NCI-H1105 treated with DMSO at 0.1 percent for 48 hours (cell line): Measurements from ENCODE around the gene CEP76.
"Not testable (repeated sequence)": the region's sequence is repeated elsewhere in the genome, so short reads cannot be mapped to it uniquely, and the experiment has no call there.

Experiments used
- DNase-seq: peaks from one replicate; lab custom pipeline; 2025; lab: John Stamatoyannopoulos, UW

Gene CEP76

GRCh38 chr18:12643756-12644155, 58.8 kb downstream of the CEP76 start:
- not testable (repeated sequence) for DNase-seq

GRCh38 chr18:12640881-12641200, 61.7 kb downstream of the CEP76 start:
- DNase-seq, result no peak

GRCh38 chr18:12639990-12640880, 62.3 kb downstream of the CEP76 start:
- no peak for DNase-seq

- no peak for DNase-seq
These were observed 63.8 kb downstream of the CEP76 start for GRCh38 chr18:12638644-12639124.

- DNase-seq, result no peak
These were observed 64.5 kb downstream of the CEP76 start for GRCh38 chr18:12637901-12638643.

GRCh38 chr18:12637393-12637792, 65.1 kb downstream of the CEP76 start:
- DNase-seq, result no peak

- no peak for DNase-seq
These were observed 70.6 kb downstream of the CEP76 start for GRCh38 chr18:12631831-12632477.

GRCh38 chr18:12630136-12630535, 72.4 kb downstream of the CEP76 start:
- DNase-seq, result no peak

GRCh38 chr18:12628706-12629702, 73.5 kb downstream of the CEP76 start:
- DNase-seq, result no peak

- DNase-seq, result not testable (repeated sequence)
These were observed 75.3 kb downstream of the CEP76 start for GRCh38 chr18:12627199-12627598.

GRCh38 chr18:12625241-12625640, 77.3 kb downstream of the CEP76 start:
- no peak for DNase-seq
